Panc1 (cell line): Measurements from ENCODE around the gene CCL20. TPM values are rescaled to one million over a fixed set of nuclear protein-coding genes. Genes with fewer than 3 reads are reported as not detected.

Experiments used
- ATAC-seq: fragments of 200-7000 bp; cut with Tn5 transposase; 2 replicates; pipeline ENCODE4 v1.9.1; 2020; ENCODE audit warnings: mild to moderate bottlenecking, moderate library complexity
- BruUV-seq: library from RNA; stranded (reverse); fragments of 400-500 nt; replicated peaks from 2 replicates; lab custom pipeline; 2021; lab: Mats Ljungman, UMichigan
- CTCF ChIA-PET: fragments of 300-600 bp; sonication (Branson Sonifier 250); formaldehyde crosslinking; loops from one replicate; lab custom pipeline; 2022; ENCODE audit warnings: antibody characterized with exemption; lab: Charles Lee
- POLR2A ChIA-PET: fragments of 300-600 bp; sonication (Branson Sonifier 250); formaldehyde crosslinking; loops from one replicate; lab custom pipeline; 2022; ENCODE audit warnings: antibody characterized with exemption; lab: Charles Lee
- DNase-seq: peaks from one replicate; pipeline ENCODE4 v3.0.0-alpha.2; 2010; ENCODE audit warnings: low read depth, low spot score
- H3K27ac ChIP-seq: 2 replicates; pipeline ENCODE4 v1.5.1; 2011; ENCODE audit warnings: mild to moderate bottlenecking, low read length, inconsistent platforms
- H3K27me3 ChIP-seq: fragments of 200-500 bp; sonication (Bioruptor generic); 2 replicates; pipeline ENCODE4 v1.6.0; 2014; ENCODE audit warnings: low read length, inconsistent platforms; ENCODE audit not compliant: control insufficient read depth, insufficient read depth
- H3K36me3 ChIP-seq: fragments of 200-500 bp; sonication (Bioruptor generic); 2 replicates; pipeline ENCODE4 v1.5.1; 2014; ENCODE audit warnings: inconsistent platforms, mild to moderate bottlenecking, low read length, moderate library complexity; ENCODE audit not compliant: control insufficient read depth, insufficient read depth
- H3K4me1 ChIP-seq: 2 replicates; pipeline ENCODE4 v1.5.1; 2011; ENCODE audit warnings: inconsistent platforms, mild to moderate bottlenecking, low read length, moderate library complexity; ENCODE audit not compliant: control insufficient read depth, insufficient read depth
- H3K4me3 ChIP-seq, 2 experiments: 2 replicates each; pipeline ENCODE4 v1.5.1; 2011 to 2012; ENCODE audit warnings: low read depth in 2 of 2, low read length in 2 of 2, mild to moderate bottlenecking in 2 of 2, inconsistent platforms in 1 of 2, moderate library complexity in 1 of 2
- H3K9me3 ChIP-seq: fragments of 200-500 bp; sonication (Bioruptor generic); 2 replicates; pipeline ENCODE4 v1.5.1; 2014; ENCODE audit warnings: low read depth, mild to moderate bottlenecking, inconsistent platforms, low read length, moderate library complexity; ENCODE audit not compliant: control insufficient read depth, insufficient read depth
- CTCF ChIP-seq: fragments of 450-650 bp; IDR thresholded peaks from 2 replicates; pipeline ENCODE4 v1.5.1; 2017; ENCODE audit warnings: mild to moderate bottlenecking
- POLR2AphosphoS5 ChIP-seq: IDR thresholded peaks from 2 replicates; pipeline ENCODE4 v1.6.1; 2012; ENCODE audit warnings: mild to moderate bottlenecking, low read depth, low read length, moderate library complexity
- REST ChIP-seq, 2 experiments: IDR thresholded peaks; 2 replicates each; pipeline ENCODE4 v1.6.1; 2011 to 2012; ENCODE audit warnings: low read depth in 2 of 2, control low read depth in 1 of 2, low read length in 1 of 2, mild to moderate bottlenecking in 1 of 2, moderate library complexity in 1 of 2; ENCODE audit not compliant: insufficient read depth in 1 of 2
- SIN3A ChIP-seq: IDR thresholded peaks from 2 replicates; pipeline ENCODE4 v1.6.1; 2012; ENCODE audit warnings: low read depth, mild to moderate bottlenecking, low read length, moderate library complexity, borderline replicate concordance; ENCODE audit not compliant: insufficient read depth
- TCF7L2 ChIP-seq: IDR thresholded peaks from 2 replicates; pipeline ENCODE4 v1.6.1; 2011; ENCODE audit warnings: mild to moderate bottlenecking, low read depth, low read length, inconsistent platforms
- in situ Hi-C: cut with HindIII; loops from 2 replicates; pipeline ENCODE4 v1.10.0; 2016; ENCODE audit warnings: low sequenced_read_pairs, low pct_unique_long_range_greater_than_20kb
- intact Hi-C: fragments of 100-400 bp; cut with micrococcal nuclease; formaldehyde crosslinking; loops from one replicate; pipeline ENCODE4 v1.10.0; 2022; ENCODE audit not compliant: unreplicated experiment
- total RNA-seq: library from RNA; stranded (reverse); gene quantifications from one replicate; pipeline ENCODE4 v1.2.1, GENCODE V29; 2021; ENCODE audit not compliant: unreplicated experiment

The CCL20 gene
- total RNA-seq, 1 experiment from 2014 or later = not detected

- intact Hi-C loops = no loop called here
- no TSS peak for BruUV-seq
- Histone ChIP-seq H3K36me3 (no peaks in the 10 kb centered on the region), H3K4me3 (no peak overlapping the region), H3K9me3 (no peaks in the 10 kb centered on the region), H3K4me1 (no peaks in the 10 kb centered on the region), H3K27ac (no peak overlapping the region), H3K27me3 (no peaks in the 10 kb centered on the region)
- CTCF ChIA-PET = no interaction called here
- in situ Hi-C loops = no loop called here
- DNase-seq = no peak
- TF ChIP-seq SIN3A = no peak
- TF ChIP-seq POLR2AphosphoS5 = no peak
- TF ChIP-seq REST (IDR thresholded peaks at IDR 0.05; ENCODE audit: insufficient read depth in 1 of 2, low read depth in 2 of 2, low read length in 1 of 2) = no peak
- TF ChIP-seq CTCF = no peak
- TF ChIP-seq TCF7L2 = no peak
- POLR2A ChIA-PET = no interaction called here
- ATAC-seq = no peak
These were observed 43.1 kb downstream of the CCL20 start for GRCh38 chr2:227856697-227857096.

GRCh38 chr2:227860221-227860641 lies 46.6 kb downstream of the CCL20 start:
- in situ Hi-C loops = no loop called here

More at GRCh38 chr2:227860221-227860641, 46.6 kb downstream of the CCL20 start:
- no peak for DNase-seq
- BruUV-seq = no TSS peak
- no peak; the same call in 1 of the 2 replicates for ATAC-seq
- ChIA-PET POLR2A (no interaction called here), CTCF (no interaction called here)
- Histone ChIP-seq H3K27me3 (no peaks in the 10 kb centered on the region), H3K9me3 (no peaks in the 10 kb centered on the region), H3K27ac (no peak overlapping the region), H3K4me3 (no peak overlapping the region), H3K4me1 (peaks cover 8% of the 10 kb centered on the region), H3K36me3 (no peaks in the 10 kb centered on the region)
- TF ChIP-seq TCF7L2 = no peak
- no peak for TF ChIP-seq CTCF
- no peak for TF ChIP-seq SIN3A
- TF ChIP-seq POLR2AphosphoS5 = no peak
- TF ChIP-seq REST (IDR thresholded peaks at IDR 0.05; ENCODE audit: insufficient read depth in 1 of 2, low read depth in 2 of 2, low read length in 1 of 2) = no peak
- intact Hi-C loops = no loop called here
